NCI-H748 (cell line): Measurements from ENCODE around the gene WDR18.
"Not testable (repeated sequence)": the region's sequence is repeated elsewhere in the genome, so short reads cannot be mapped to it uniquely, and the experiment has no call there.

Source experiments
- DNase-seq: peaks from one replicate; lab custom pipeline; 2025; ENCODE audit not compliant: unreplicated experiment; lab: John Stamatoyannopoulos, UW

WDR18 gene

GRCh38 chr19:950352-951066 is 33.6 kb upstream of the WDR18 start:
- no peak for DNase-seq

- no peak for DNase-seq
These were observed 32.0 kb upstream of the WDR18 start for GRCh38 chr19:952049-952679.

GRCh38 chr19:952680-953444 is 31.3 kb upstream of the WDR18 start:
- peak; percentile 8 for DNase-seq

GRCh38 chr19:953445-954271 is 30.5 kb upstream of the WDR18 start:
- DNase-seq, result no peak

- no peak for DNase-seq
These were observed 29.9 kb upstream of the WDR18 start for GRCh38 chr19:954272-954671.

- DNase-seq, result no peak
These were observed 29.3 kb upstream of the WDR18 start for GRCh38 chr19:954672-955494.

- no peak for DNase-seq
These were observed 28.1 kb upstream of the WDR18 start for GRCh38 chr19:955803-956765.

- no peak for DNase-seq
These were observed 27.2 kb upstream of the WDR18 start for GRCh38 chr19:956766-957440.

GRCh38 chr19:957578-957977 is 26.6 kb upstream of the WDR18 start:
- not testable (repeated sequence) for DNase-seq

- DNase-seq, result no peak
These were observed 24.9 kb upstream of the WDR18 start for GRCh38 chr19:958967-959855.

- DNase-seq, result no peak
These were observed 24.1 kb upstream of the WDR18 start for GRCh38 chr19:960020-960419.

GRCh38 chr19:960601-960938 is 23.6 kb upstream of the WDR18 start:
- DNase-seq, result no peak

- peak; percentile 24 for DNase-seq
These were observed 22.1 kb upstream of the WDR18 start for GRCh38 chr19:961866-962620.

- DNase-seq, result no peak
These were observed 21.3 kb upstream of the WDR18 start for GRCh38 chr19:962683-963400.

- no peak for DNase-seq
These were observed 20.6 kb upstream of the WDR18 start for GRCh38 chr19:963486-963951.

GRCh38 chr19:964116-964520 is 20.0 kb upstream of the WDR18 start:
- DNase-seq, result no peak
